GM19452 (cell line): ENCODE results near the gene PCBP4.

Experiments
- ATAC-seq: cut with Tn5 transposase; IDR thresholded peaks from one replicate; pipeline ENCODE4 v1.9.1; 2021; ENCODE audit not compliant: unreplicated experiment

Gene PCBP4

GRCh38 chr3:51967384-51968169, at the start of gene PCBP4:
Gene PCBP4 (minus strand): TSS chr3:51967454. CDS start chr3:51961240, 6,214 bp downstream.
- peak; percentile 55 for ATAC-seq

GRCh38 chr3:52015438-52016228, 48.4 kb upstream of the PCBP4 start:
- ATAC-seq, result no peak

- no peak for ATAC-seq
Measured at GRCh38 chr3:52014613-52015012, 47.4 kb upstream of the PCBP4 start.

GRCh38 chr3:52013802-52014598, 46.7 kb upstream of the PCBP4 start:
- no peak for ATAC-seq

- no peak for ATAC-seq
Measured at GRCh38 chr3:52012699-52013098, 45.4 kb upstream of the PCBP4 start.

- ATAC-seq, result no peak
Measured at GRCh38 chr3:52010431-52010830, 43.2 kb upstream of the PCBP4 start.

- ATAC-seq, result no peak
Measured at GRCh38 chr3:52007291-52007690, 40.0 kb upstream of the PCBP4 start.

- no peak for ATAC-seq
Measured at GRCh38 chr3:52006820-52007133, 39.5 kb upstream of the PCBP4 start.

GRCh38 chr3:52006017-52006819, 39.0 kb upstream of the PCBP4 start:
- ATAC-seq, result no peak

GRCh38 chr3:52005571-52005986, 38.3 kb upstream of the PCBP4 start:
- no peak for ATAC-seq

- no peak for ATAC-seq
Measured at GRCh38 chr3:52004906-52005395, 37.7 kb upstream of the PCBP4 start.

GRCh38 chr3:52004163-52004787, 37.0 kb upstream of the PCBP4 start:
- ATAC-seq, result no peak

- no peak for ATAC-seq
Measured at GRCh38 chr3:52002748-52003147, 35.5 kb upstream of the PCBP4 start.

GRCh38 chr3:52001443-52001974, 34.3 kb upstream of the PCBP4 start:
- ATAC-seq, result peak; percentile 78

GRCh38 chr3:51999846-52000245, 32.6 kb upstream of the PCBP4 start:
- no peak for ATAC-seq

GRCh38 chr3:51998774-51999173, 31.5 kb upstream of the PCBP4 start:
- no peak for ATAC-seq

- no peak for ATAC-seq
Measured at GRCh38 chr3:51997935-51998596, 30.8 kb upstream of the PCBP4 start.

- no peak for ATAC-seq
Measured at GRCh38 chr3:51997172-51997571, 29.9 kb upstream of the PCBP4 start.
